ENCODE measurements around the gene OPN5.

DNA sequence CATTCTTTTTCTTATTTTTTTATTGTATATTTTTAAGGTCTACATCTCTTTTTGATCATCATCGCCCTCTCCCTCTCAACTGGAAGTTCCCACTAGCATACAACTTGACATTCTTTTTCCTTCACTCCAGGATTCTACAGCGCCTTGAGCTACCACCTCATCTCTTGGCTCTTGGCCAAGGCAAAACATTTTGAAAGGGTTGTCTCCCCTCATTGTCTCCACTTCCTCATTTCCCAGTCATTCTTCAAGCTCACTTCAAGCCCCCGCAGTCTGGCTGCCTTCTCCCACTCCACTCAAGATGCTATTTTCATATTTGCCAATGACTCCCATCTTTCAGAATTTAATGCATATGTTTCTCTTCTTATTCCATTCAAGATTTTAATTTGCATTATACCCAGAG is 63.0 kb downstream of the OPN5 start:
- TF ChIP-seq POLR2A (IDR thresholded peaks at IDR 0.05) = no peak
- TF ChIP-seq, protein P1, sequence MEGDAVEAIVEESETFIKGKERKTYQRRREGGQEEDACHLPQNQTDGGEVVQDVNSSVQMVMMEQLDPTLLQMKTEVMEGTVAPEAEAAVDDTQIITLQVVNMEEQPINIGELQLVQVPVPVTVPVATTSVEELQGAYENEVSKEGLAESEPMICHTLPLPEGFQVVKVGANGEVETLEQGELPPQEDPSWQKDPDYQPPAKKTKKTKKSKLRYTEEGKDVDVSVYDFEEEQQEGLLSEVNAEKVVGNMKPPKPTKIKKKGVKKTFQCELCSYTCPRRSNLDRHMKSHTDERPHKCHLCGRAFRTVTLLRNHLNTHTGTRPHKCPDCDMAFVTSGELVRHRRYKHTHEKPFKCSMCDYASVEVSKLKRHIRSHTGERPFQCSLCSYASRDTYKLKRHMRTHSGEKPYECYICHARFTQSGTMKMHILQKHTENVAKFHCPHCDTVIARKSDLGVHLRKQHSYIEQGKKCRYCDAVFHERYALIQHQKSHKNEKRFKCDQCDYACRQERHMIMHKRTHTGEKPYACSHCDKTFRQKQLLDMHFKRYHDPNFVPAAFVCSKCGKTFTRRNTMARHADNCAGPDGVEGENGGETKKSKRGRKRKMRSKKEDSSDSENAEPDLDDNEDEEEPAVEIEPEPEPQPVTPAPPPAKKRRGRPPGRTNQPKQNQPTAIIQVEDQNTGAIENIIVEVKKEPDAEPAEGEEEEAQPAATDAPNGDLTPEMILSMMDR (IDR thresholded peaks at IDR 0.05) = no peak
